ENCODE data around the gene TLR7.

- no peak for TF ChIP-seq POLR2AphosphoS5 (IDR thresholded peaks at IDR 0.05; ENCODE audit: borderline replicate concordance, low read depth, low read length)
- no peak for TF ChIP-seq EZH2 (IDR thresholded peaks at IDR 0.05)
Measured at GRCh38 chrX:12867685-12868084, 813 bp downstream of the TLR7 start.
